Measurements from ENCODE around the gene ATP10D. TPM values are rescaled to one million over a fixed set of nuclear protein-coding genes. Genes with fewer than 3 reads are reported as not detected.

ATP10D gene
- total and polyA plus RNA-seq, 5 donors, result 3.1 to 11.8 (median 10.8) TPM

DNA sequence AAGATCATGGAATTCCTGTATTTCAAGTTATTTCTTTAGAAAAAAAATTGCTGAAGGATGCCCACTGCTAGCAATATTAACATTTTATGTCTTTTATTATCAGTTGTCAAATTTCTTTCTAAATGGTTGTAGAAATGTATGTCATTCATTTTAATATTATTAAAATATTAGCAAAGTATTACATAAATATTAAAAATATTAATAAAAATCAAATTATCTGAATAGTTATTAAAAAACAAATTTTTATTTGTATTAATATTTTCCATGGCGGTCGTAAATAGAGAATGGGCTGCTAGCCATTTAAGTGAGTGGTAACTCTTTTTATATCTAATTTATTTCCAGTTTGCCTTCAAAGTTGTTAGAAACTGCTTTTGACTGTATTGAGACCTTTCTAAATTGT lies 72.2 kb downstream of the ATP10D start:
- DNase-seq (no peak), ATAC-seq (no peak)
- no peaks in the 10 kb centered on the region for H3K9me3 ChIP-seq (ENCODE audit: control insufficient read depth, low read length)
- no peak overlapping the region for H3K27ac ChIP-seq (ENCODE audit: low read length)
- intact Hi-C loops (cut with DNase I), result no loop called here
- H3K4me1 ChIP-seq (ENCODE audit: control insufficient read depth, insufficient read depth, low read length), result no peaks in the 10 kb centered on the region
- H3K27me3 ChIP-seq (ENCODE audit: control insufficient read depth, insufficient read depth), result no peaks in the 10 kb centered on the region
- H3K4me3 ChIP-seq (ENCODE audit: low read length), result no peak overlapping the region
- over 99% methylated on average over 2 of the region's 2 CpGs for WGBS

DNA sequence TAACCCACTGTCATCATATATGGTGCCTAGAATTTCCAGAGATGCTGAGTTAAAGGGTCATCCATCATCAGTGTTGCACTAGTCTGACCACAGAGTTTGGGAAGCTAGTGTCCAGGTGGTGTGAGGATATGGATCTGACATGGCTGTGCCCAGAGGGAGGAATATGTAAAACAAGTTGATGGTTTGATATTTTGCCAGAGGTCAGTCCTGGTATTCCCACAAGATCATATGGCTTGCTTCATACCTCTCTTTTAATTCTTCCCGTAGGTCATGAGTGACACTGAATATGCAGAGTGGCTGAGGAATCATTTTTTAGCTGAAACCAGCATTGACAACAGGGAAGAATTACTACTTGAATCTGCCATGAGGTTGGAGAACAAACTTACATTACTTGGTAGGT lies 75.6 kb downstream of the ATP10D start:
- Histone ChIP-seq H3K27ac (ENCODE audit: low read length) (no peak overlapping the region), H3K27me3 (ENCODE audit: control insufficient read depth, insufficient read depth) (no peaks in the 10 kb centered on the region), H3K4me3 (ENCODE audit: low read length) (no peak overlapping the region), H3K9me3 (ENCODE audit: control insufficient read depth, low read length) (no peaks in the 10 kb centered on the region), H3K4me1 (ENCODE audit: control insufficient read depth, insufficient read depth, low read length) (no peaks in the 10 kb centered on the region)
- intact Hi-C loops (cut with DNase I), result loop anchor here in 1 of 4 donors (10.0 kb wide), 1 partner anchor 96 kb away; the partner anchor contains the start of gene COMMD8
- ATAC-seq (no peak), DNase-seq (no peak)
- WGBS, result 92% methylated on average over 1 of the region's 1 CpG

DNA sequence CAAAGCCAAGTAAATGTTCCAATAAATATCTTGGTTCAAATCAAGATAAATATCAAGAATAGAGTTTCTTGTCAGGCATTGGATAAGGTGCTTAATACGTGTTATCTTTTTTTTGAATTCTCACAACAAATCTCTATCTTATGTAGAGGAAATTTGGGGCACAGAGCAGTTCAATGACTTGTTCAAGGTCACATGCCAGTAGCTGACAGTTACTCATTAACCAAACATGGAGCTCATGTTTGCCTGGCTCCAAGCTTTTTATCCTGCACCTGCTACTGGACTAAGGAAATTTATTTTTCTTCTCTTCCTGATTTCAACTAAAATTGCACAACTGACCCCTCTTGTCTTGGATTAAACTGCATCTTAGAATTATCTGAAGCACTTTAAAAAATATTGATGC lies 76.3 kb downstream of the ATP10D start:
- Histone ChIP-seq H3K27me3 (ENCODE audit: control insufficient read depth, insufficient read depth) (no peaks in the 10 kb centered on the region), H3K4me3 (ENCODE audit: low read length) (no peak overlapping the region), H3K4me1 (ENCODE audit: control insufficient read depth, insufficient read depth, low read length) (no peaks in the 10 kb centered on the region), H3K9me3 (ENCODE audit: control insufficient read depth, low read length) (no peaks in the 10 kb centered on the region), H3K27ac (ENCODE audit: low read length) (no peak overlapping the region)
- ATAC-seq (no peak), DNase-seq (no peak)
- 86% methylated on average over 1 of the region's 1 CpG for WGBS
- intact Hi-C loops (cut with DNase I), result loop anchor here in 1 of 4 donors (10.0 kb wide), 1 partner anchor 97 kb away; the partner anchor contains the start of gene COMMD8

DNA sequence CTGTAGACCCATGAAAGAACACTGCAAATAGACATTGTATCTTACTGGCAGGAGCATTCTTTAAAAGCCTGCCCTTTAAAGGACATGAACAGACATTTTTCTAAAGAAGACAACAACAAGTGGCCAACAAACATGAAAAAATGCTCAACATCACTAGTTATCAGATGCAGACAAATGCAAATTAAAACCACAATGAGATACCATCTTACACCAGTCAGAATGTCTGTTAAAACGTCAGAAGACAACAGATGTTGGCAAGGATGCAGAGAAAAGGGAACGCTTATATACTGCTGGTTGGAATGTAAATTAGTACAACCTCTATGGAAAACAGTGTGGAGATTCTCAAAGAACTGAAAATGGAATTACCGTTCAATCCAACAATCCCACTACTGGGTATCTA lies 77.2 kb downstream of the ATP10D start:
- Histone ChIP-seq H3K4me3 (ENCODE audit: low read length) (no peak overlapping the region), H3K4me1 (ENCODE audit: control insufficient read depth, insufficient read depth, low read length) (no peaks in the 10 kb centered on the region), H3K27ac (ENCODE audit: low read length) (no peak overlapping the region), H3K9me3 (ENCODE audit: control insufficient read depth, low read length) (no peaks in the 10 kb centered on the region), H3K27me3 (ENCODE audit: control insufficient read depth, insufficient read depth) (no peaks in the 10 kb centered on the region)
- intact Hi-C loops (cut with DNase I), result loop anchor here in 1 of 4 donors (10.0 kb wide), 1 partner anchor 97 kb away; the partner anchor contains the start of gene COMMD8
- ATAC-seq, result no peak
- DNase-seq, result no peak
- 73% methylated on average over 3 of the region's 3 CpGs for WGBS

DNA sequence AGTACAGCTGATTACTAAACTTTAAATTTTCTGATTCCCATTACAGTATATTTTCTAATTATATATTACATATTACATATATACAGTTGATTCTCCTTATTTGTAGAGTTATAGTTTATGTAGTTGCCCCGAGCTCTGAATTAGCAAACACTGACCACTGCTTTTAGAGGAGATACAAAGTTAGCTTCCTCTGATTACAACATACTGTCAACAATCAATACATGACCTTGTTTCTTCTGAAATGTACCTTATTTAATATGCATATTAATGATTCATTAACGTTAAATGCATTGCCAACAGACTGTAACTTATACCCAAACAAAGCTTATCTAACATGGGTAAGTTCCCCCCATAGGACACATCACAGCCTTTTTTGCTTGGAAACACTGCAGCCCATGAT lies 81.5 kb downstream of the ATP10D start:
- intact Hi-C loops (cut with DNase I), result loop anchor here in 1 of 4 donors (10.0 kb wide), 1 partner anchor 102 kb away; the partner anchor contains the start of gene COMMD8
- Histone ChIP-seq H3K9me3 (ENCODE audit: control insufficient read depth, low read length) (no peaks in the 10 kb centered on the region), H3K4me1 (ENCODE audit: control insufficient read depth, insufficient read depth, low read length) (no peaks in the 10 kb centered on the region), H3K27ac (ENCODE audit: low read length) (no peak overlapping the region), H3K4me3 (ENCODE audit: low read length) (no peak overlapping the region), H3K27me3 (ENCODE audit: control insufficient read depth, insufficient read depth) (no peaks in the 10 kb centered on the region)
- 89% methylated on average over 2 of the region's 2 CpGs for WGBS
- ATAC-seq (no peak), DNase-seq (no peak)

DNA sequence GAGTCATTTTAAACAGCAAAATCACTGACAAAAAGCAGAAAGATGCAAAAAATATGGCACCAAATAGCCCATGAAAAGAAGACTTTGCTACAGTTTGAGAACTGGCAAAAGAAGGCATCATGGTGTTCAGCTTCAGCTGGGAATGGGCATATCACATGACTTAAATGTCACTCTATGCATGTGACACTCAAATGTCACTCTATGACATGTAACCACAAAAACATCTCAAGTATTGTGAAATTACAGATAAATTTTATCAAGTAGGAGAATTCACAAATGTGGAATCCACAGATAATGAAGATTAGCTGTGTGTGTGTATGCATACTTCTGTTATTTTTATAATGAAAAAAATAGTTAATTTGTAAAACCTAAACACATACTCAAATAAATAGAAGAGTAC lies 81.9 kb downstream of the ATP10D start:
- H3K4me3 ChIP-seq (ENCODE audit: low read length), result no peak overlapping the region
- DNase-seq, result no peak
- no peak overlapping the region for H3K27ac ChIP-seq (ENCODE audit: low read length)
- H3K4me1 ChIP-seq (ENCODE audit: control insufficient read depth, insufficient read depth, low read length), result no peaks in the 10 kb centered on the region
- intact Hi-C loops (cut with DNase I), result loop anchor here in 1 of 4 donors (10.0 kb wide), 1 partner anchor 102 kb away; the partner anchor contains the start of gene COMMD8
- H3K27me3 ChIP-seq (ENCODE audit: control insufficient read depth, insufficient read depth), result no peaks in the 10 kb centered on the region
- no peaks in the 10 kb centered on the region for H3K9me3 ChIP-seq (ENCODE audit: control insufficient read depth, low read length)
- ATAC-seq, result no peak

DNA sequence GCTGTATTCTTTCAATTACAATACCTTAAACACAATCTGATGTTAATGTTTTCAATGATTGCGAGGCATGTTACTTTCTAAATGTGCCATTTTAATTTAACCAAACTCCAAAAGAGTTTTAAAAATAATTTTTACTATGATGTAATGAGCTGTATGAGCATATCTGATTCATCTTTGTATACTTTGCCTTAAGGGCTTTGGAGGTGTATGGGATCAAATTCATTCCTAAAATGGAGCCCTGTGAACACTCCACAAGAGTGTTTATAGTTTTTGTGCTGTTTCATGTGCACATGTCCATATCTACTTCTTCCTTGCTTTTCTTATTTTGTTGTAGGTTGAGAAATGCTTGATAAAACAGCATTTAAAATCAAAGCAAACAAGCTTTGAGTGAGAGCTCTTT lies 82.4 kb downstream of the ATP10D start:
- no peak for DNase-seq
- Histone ChIP-seq H3K4me1 (ENCODE audit: control insufficient read depth, insufficient read depth, low read length) (no peaks in the 10 kb centered on the region), H3K27ac (ENCODE audit: low read length) (no peak overlapping the region), H3K27me3 (ENCODE audit: control insufficient read depth, insufficient read depth) (no peaks in the 10 kb centered on the region), H3K4me3 (ENCODE audit: low read length) (no peak overlapping the region), H3K9me3 (ENCODE audit: control insufficient read depth, low read length) (no peaks in the 10 kb centered on the region)
- WGBS, result 99% methylated on average over 1 of the region's 1 CpG
- intact Hi-C loops (cut with DNase I), result loop anchor here in 1 of 4 donors (10.0 kb wide), 1 partner anchor 103 kb away; the partner anchor contains the start of gene COMMD8
- ATAC-seq, result no peak

DNA sequence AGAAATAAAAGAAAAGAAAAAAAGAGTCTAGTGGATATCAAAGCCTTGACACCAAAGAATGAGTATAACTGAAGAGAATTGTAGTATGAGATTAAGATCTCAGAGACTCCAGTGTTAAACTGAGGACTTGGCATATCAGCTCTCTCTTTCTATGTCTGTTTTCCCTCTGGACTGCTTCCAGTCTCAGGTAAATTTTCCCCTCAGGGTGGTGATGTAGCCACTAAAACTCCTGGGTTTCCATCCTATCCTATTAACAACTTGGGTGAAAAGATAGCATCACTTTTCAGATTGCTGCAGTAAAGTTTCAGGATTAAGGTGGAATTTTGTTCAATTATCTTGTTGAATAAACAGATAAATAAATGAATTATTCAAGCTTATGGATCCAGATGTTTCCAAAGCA lies 85.7 kb downstream of the ATP10D start:
- ATAC-seq (no peak), DNase-seq (no peak)
- H3K4me3 ChIP-seq (ENCODE audit: low read length), result no peak overlapping the region
- no peaks in the 10 kb centered on the region for H3K4me1 ChIP-seq (ENCODE audit: control insufficient read depth, insufficient read depth, low read length)
- intact Hi-C loops (cut with DNase I), result no loop called here
- no peak overlapping the region for H3K27ac ChIP-seq (ENCODE audit: low read length)
- no peaks in the 10 kb centered on the region for H3K27me3 ChIP-seq (ENCODE audit: control insufficient read depth, insufficient read depth)
- no peaks in the 10 kb centered on the region for H3K9me3 ChIP-seq (ENCODE audit: control insufficient read depth, low read length)

DNA sequence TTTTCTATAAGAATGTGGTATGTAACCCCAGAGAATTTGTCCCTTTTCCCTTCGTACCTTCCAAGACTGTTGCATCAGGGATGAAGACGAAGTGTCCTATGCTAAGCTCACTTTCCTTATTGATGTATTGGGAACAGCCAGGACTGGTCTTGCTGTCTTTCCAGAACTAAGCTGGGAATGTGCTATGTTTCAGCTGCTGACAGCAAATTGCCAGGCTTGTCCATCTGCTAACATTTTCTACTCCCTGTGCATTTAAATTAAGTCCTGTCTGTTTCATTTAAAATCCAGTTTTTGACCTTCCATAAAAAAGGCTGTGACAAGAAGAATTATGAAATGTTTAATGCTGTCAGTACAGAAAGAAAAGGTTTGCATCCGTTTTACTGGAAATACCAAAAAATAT lies 87.9 kb downstream of the ATP10D start:
- no peak overlapping the region for H3K4me3 ChIP-seq (ENCODE audit: low read length)
- ATAC-seq (no peak), DNase-seq (no peak)
- H3K9me3 ChIP-seq (ENCODE audit: control insufficient read depth, low read length), result no peaks in the 10 kb centered on the region
- H3K27ac ChIP-seq (ENCODE audit: low read length), result no peak overlapping the region
- WGBS, result 91% methylated on average over 3 of the region's 3 CpGs
- H3K27me3 ChIP-seq (ENCODE audit: control insufficient read depth, insufficient read depth), result no peaks in the 10 kb centered on the region
- H3K4me1 ChIP-seq (ENCODE audit: control insufficient read depth, insufficient read depth, low read length), result no peaks in the 10 kb centered on the region
- intact Hi-C loops (cut with DNase I), result no loop called here

DNA sequence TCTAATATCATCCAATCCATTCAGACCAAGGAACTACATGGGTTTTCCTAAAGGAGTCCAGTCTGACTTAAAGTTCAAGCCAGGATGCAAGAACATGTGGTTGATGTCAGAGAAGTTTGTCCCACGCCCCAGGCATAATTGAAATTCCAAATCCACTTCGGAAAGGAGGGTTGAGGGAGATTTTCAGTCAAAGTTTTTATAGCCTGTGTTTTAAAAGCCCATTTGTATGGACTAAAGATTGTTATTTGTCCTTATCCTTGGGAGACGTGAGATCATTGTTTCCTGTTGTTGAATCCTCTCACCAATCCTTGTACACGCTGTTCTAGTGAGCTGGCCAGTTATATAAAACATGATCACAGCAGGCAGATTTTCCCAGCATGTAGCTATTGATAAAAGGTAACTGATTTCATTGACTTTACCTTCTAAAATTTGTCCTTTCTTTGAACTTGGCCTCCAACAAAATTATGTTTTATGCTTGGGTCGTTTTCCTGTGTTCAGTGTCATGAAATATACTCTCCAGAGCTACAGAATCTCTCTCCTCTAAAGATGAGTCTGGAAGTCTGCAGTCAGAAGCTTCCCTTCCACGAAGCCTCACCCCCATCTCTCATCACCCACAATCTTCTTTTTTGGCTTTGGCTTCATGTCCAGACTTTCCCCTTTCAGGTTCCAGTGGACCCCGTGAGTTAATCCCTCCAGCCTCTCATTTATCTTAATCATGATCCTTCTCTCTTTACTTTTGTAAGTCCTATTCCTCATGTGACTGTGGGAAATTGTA lies 92.9 kb downstream of the ATP10D start:
- DNase-seq, result no peak
- WGBS, result 44% methylated on average over 7 of the region's 7 CpGs
- Histone ChIP-seq H3K4me1 (ENCODE audit: control insufficient read depth, insufficient read depth, low read length) (no peaks in the 10 kb centered on the region), H3K9me3 (ENCODE audit: control insufficient read depth, low read length) (no peaks in the 10 kb centered on the region), H3K4me3 (ENCODE audit: low read length) (no peak overlapping the region), H3K27me3 (ENCODE audit: control insufficient read depth, insufficient read depth) (no peaks in the 10 kb centered on the region), H3K27ac (ENCODE audit: low read length) (peak overlapping the region; percentile 61)
- intact Hi-C loops (cut with DNase I), result no loop called here
- ATAC-seq, result peak; percentile 93 to 97

DNA sequence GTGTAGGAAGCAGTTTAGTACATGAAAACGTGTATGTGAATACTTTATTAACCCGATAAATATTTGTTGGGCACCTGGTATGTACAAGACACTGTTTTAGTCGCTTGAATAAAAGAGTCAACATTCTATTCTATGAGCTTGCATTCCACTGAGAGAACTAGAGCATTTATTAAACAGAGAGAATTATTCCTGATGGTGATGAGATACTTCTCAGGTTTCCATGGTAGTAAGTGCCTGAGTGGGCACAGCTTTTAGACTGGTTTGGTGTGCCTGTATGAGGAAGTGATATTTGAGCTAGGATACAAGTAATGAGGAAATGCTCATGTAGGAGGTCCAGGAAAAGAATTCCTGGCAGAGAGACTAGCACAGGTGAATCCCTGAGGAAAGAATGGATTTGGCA lies 94.2 kb downstream of the ATP10D start:
- no peaks in the 10 kb centered on the region for H3K9me3 ChIP-seq (ENCODE audit: control insufficient read depth, low read length)
- intact Hi-C loops (cut with DNase I), result no loop called here
- ATAC-seq, result no peak
- H3K4me3 ChIP-seq (ENCODE audit: low read length), result no peak overlapping the region
- no peaks in the 10 kb centered on the region for H3K27me3 ChIP-seq (ENCODE audit: control insufficient read depth, insufficient read depth)
- WGBS, result 74% methylated on average over 3 of the region's 3 CpGs
- H3K4me1 ChIP-seq (ENCODE audit: control insufficient read depth, insufficient read depth, low read length), result no peaks in the 10 kb centered on the region
- DNase-seq, result no peak
- no peak overlapping the region for H3K27ac ChIP-seq (ENCODE audit: low read length)

Data from right cardiac atrium (tissue), 5 donors.